HG03565 (cell line): Measurements from ENCODE around the gene GRAMD1B.
A peak's percentile ranks its signal among the peaks of the same experiment; 100 is the strongest.

ENCODE experiments used
- ATAC-seq: cut with Tn5 transposase; IDR thresholded peaks from one replicate; pipeline ENCODE4 v1.9.1; 2021; ENCODE audit warnings: mild to moderate bottlenecking, moderate library complexity; ENCODE audit not compliant: unreplicated experiment

The GRAMD1B gene

GRCh38 chr11:123473941-123474677 lies 44.0 kb downstream of the GRAMD1B start:
- no peak for ATAC-seq

GRCh38 chr11:123474994-123475393 lies 44.9 kb downstream of the GRAMD1B start:
- ATAC-seq = no peak

GRCh38 chr11:123475469-123475868 lies 45.4 kb downstream of the GRAMD1B start:
- no peak for ATAC-seq

- no peak for ATAC-seq
Measured at GRCh38 chr11:123477205-123477907, 47.3 kb downstream of the GRAMD1B start.

- no peak for ATAC-seq
Measured at GRCh38 chr11:123478352-123478987, 48.4 kb downstream of the GRAMD1B start.

- ATAC-seq = peak; percentile 32
Measured at GRCh38 chr11:123479048-123479837, 49.2 kb downstream of the GRAMD1B start.

GRCh38 chr11:123480290-123480815 lies 50.3 kb downstream of the GRAMD1B start:
- ATAC-seq = peak; percentile 34

GRCh38 chr11:123480882-123481281 lies 50.8 kb downstream of the GRAMD1B start:
- ATAC-seq = no peak

GRCh38 chr11:123481640-123482039 lies 51.6 kb downstream of the GRAMD1B start:
- ATAC-seq = no peak

- ATAC-seq = no peak
Measured at GRCh38 chr11:123482218-123482617, 52.1 kb downstream of the GRAMD1B start.

GRCh38 chr11:123483058-123483457 lies 53.0 kb downstream of the GRAMD1B start:
- no peak for ATAC-seq

GRCh38 chr11:123483466-123483865 lies 53.4 kb downstream of the GRAMD1B start:
- no peak for ATAC-seq

GRCh38 chr11:123484448-123484847 lies 54.4 kb downstream of the GRAMD1B start:
- no peak for ATAC-seq

- ATAC-seq = no peak
Measured at GRCh38 chr11:123487157-123487744, 57.2 kb downstream of the GRAMD1B start.

- ATAC-seq = no peak
Measured at GRCh38 chr11:123490527-123490926, 60.5 kb downstream of the GRAMD1B start.

GRCh38 chr11:123491241-123491640 lies 61.2 kb downstream of the GRAMD1B start:
- no peak for ATAC-seq

- no peak for ATAC-seq
Measured at GRCh38 chr11:123493349-123494063, 63.4 kb downstream of the GRAMD1B start.

- no peak for ATAC-seq
Measured at GRCh38 chr11:123494195-123495050, 64.4 kb downstream of the GRAMD1B start.

- ATAC-seq = no peak
Measured at GRCh38 chr11:123504401-123504800, 74.3 kb downstream of the GRAMD1B start.
